D341Med (cell line): ENCODE data around the gene SUPT5H.

Experiments
- DNase-seq: peaks from one replicate; pipeline ENCODE4 v3.0.0; 2012; ENCODE audit warnings: low spot score

Gene SUPT5H

DNA sequence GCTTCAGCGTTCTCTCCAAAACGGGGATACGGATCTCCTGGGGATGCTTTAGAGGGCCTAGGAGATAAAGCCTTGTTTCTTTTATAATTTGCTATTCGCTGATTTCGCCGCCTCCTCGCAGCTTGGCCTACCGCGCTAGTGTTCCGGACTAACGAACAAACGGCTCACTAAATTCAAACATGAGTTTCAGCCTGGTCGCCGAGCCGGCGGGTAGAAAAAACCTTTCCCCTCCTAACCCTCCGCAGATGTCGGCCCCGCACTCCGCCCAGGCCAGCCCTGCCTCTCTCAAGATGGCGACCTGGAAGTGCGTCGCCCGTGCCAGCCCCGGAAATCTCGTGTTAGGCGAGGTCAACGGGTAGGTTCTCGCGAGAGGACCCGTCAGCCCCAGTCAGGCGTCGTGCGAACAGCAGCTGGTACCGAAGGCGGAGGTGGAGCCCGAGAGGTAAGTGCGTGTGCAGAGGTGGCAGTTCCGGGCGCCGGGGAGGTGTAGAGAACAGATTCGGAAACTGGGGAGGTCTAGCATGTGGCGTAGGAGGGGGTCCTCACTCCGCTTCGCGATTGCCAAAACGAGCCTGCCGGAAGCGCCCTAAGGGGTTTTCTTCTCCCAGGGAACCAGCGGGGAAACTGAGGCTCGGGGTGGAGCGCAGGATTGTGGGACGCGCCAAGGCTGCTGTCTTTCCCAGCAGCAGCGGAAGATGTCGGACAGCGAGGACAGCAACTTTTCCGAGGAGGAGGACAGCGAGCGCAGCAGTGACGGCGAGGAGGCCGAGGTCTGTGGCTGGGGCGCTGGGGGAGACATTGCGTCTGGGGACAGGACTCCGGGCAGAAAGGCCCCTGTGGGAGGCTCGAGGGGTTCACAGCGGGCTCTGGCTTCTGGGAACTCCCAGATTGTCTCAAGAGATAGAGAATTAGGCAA lies at the start of gene SUPT5H:
SUPT5H (plus strand) TSS at position 387 of the 916 bp plus-strand sequence; CDS start at position 696, 309 bp downstream.
- DNase-seq: peak; percentile 98

DNA sequence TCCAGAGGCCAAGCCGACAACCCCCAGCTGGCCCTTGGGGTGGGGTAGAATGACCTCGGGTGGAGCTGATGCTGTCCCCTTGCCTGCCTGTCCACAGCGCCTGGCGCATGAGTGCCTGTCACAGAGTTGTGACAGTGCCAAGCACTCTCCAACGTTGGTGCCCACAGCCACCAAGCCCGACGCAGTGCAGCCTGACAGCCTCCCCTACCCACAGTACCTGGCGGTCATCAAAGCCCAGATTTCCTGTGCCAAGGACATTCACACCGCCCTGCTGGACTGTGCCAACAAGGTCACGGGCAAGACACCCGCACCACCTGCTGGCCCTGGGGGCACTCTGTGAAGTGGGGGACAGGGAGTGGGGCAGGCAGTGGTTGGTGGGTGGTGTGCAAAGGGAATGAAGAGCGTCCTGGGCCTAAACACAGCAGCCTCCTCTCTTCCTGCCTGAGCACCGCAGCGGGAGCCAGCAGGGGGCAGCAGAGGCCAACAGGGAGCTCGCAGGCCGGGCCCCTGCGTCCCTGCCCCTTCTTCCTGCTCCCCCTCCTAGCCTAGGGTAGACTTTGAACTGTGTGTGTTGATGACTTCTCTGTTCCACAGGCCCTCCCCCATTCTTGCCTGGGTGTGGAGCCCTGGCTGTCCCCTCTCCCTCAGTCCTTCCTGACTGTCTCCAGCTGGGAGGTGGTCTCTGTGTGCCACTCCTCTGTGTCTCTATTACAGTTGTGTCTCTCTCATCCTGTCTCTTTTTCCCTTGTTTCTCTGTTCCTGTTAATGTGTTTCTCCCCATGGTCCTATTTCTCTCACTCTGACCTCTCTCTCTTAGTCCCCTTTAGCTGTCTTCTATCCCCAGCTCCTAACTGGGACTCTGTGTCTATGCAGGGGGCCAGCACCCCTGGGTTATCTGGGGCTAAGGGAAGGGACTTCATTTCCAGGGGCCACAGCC lies 47.8 kb upstream of the SUPT5H start:
- peak; percentile 92 for DNase-seq

DNA sequence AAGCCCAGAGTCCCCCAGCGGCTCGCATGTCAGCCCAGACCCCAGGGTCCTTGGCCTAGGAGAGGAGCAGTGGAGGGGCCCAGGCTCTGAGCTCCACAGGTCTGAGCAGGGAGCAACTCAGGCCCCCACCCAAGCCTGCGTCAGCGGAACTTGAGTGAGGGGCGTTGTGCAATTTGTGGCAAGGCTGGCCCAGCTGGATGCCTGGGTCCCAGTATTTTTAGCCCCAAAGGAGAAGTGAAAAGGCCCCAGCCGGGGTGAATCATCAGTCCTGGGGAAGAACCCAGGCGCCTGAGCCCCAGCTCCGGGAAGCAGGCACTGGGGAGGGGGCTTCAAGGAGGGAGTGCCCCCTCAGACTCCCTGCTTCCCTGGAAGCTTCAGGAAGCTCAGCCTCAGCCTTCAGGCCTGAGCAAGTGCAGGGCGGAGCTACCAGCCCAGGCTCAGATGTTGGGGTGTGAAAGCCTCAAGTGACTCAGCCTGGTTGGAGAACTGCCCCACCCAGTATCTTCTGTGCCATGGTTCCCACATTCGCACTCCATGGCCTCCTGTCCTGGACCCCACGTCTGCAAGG lies 47.0 kb upstream of the SUPT5H start:
- DNase-seq: no peak

DNA sequence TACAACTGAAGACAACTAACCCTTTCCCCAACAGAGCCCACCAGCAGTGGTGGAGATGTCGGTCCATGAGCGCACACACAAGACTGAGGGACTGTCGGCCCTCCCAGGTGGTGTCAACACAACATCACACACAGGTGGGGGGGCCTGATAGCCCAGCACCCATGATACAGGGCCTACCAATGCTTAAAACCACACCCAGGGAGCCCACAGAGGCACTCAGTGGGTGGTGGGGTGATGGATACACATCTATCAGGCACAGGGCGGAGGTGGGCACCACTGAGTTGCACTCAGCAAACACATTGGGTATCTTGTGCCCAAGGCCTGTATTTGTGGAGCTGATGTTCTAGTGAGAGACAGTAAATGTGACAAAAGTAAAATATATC lies 45.7 kb upstream of the SUPT5H start:
- no peak for DNase-seq

GRCh38 chr19:39400061-39400460 lies 45.3 kb upstream of the SUPT5H start:
- DNase-seq: no peak

DNA sequence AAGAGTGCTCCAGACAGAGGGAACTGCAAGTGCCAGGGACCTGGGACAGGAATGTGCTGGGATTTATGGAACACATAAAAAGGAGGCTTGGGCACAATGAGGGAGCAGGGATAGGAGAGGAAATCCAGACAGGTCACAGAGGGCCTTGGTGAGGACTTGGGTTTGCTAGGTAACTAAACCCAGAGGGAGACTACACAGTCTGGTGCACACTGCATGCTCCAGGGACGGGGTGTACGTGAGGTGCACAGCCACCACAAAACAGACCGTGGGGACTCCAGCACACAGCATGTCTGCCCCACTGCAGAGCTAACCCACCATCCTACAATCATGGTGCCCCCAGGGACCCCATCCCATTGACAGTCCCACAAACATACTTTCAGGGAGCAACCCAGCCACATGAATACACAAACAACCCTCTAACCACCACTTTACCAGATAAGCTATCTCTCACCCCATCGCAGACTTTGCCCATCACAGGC lies 44.3 kb upstream of the SUPT5H start:
- no peak for DNase-seq

GRCh38 chr19:39401549-39402345 lies 43.6 kb upstream of the SUPT5H start:
- DNase-seq: no peak

DNA sequence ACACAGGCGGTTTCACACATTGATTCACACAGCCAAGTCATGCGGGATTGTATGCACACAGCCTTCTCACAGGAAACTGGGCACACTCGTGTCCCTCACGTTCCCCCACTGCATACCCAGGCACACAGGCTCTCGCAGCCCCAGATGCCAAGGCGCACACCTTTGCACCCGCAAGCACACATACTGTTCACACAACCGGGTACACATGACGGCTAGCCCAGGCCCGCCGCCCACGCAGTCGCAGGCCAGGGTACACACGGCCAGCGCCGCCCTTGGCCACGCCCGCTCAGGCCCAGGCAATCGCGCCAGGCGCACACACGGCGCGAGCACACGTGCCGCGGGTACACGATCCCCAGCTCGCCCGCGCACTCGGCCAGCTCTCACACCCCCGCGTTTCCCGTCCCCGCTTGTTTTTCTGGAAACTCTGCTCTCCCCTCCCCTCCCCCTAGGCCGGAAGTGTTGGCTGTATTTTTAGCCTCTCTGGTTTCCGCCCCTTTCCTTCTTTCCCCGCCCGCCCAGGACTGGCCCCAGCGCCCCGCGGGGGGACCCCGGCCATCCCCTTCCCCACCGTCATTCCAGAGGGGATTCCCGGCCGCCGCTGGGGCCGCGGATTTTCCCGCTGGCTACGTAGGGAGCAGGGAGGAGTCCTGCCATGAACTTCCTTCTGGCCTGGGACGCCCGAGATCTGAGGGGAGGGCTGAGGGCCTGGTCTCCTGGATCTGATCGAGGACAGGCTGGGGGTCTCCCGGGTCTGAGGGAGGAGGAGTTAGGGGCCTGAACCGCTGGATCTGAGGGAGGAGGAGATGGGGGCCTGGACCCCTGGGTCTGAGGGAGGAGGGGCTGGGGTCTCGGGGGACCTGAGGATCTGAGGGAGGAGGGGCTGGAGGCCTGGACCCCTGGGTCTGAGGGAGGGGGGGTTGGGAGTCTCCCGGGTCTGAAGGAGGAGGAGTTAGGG lies 42.8 kb upstream of the SUPT5H start:
- peak; percentile 58 for DNase-seq

DNA sequence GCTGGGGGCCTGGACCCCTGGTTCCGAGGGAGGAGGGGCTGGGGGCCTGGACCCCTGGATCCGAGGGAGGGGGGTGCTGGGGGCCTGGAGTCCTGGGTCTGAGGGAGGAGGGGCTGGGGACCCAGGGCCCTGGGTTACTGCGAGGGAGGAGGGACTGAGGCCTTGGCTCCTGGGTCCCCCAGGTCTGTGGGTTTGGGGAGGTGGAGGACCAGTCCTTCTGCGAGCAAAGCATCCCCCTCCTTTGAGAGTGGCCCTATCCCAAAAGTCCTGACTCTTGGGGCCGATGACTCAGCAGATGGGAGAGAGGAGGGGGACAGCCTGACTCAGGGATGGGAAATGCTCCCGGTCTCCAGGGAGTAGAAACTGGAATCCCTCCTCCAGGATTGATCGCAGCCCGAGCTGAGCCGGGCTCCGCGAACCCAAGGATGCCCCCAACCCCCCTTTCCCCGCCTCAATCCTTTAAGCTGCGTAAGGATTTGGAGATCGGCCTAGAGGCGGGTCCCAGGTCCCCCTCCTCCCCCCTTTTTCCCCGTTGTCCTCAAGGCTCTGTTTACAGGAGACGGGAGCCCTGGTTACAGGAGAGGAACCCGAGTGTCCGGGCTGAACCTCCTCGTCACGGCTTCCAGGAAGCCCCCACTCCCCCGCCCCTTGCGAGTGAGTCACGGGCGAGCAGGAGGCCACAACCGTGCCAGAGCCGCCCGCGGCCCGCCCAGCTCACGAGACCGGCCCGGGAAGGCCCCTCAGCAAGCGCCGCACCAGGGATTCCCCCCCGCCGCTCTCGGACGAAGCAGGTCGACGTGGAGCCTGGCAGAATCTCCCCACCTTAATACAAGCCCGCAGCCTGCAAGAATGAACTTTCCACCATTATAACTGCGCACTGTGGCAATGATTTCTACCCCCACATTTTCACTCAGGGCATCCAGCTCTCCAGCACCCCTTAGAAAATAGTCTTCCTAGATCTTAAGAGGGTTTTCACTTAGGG lies 41.8 kb upstream of the SUPT5H start:
- peak; percentile 92 for DNase-seq

GRCh38 chr19:39405261-39405957 lies 40.0 kb upstream of the SUPT5H start:
- DNase-seq: no peak

DNA sequence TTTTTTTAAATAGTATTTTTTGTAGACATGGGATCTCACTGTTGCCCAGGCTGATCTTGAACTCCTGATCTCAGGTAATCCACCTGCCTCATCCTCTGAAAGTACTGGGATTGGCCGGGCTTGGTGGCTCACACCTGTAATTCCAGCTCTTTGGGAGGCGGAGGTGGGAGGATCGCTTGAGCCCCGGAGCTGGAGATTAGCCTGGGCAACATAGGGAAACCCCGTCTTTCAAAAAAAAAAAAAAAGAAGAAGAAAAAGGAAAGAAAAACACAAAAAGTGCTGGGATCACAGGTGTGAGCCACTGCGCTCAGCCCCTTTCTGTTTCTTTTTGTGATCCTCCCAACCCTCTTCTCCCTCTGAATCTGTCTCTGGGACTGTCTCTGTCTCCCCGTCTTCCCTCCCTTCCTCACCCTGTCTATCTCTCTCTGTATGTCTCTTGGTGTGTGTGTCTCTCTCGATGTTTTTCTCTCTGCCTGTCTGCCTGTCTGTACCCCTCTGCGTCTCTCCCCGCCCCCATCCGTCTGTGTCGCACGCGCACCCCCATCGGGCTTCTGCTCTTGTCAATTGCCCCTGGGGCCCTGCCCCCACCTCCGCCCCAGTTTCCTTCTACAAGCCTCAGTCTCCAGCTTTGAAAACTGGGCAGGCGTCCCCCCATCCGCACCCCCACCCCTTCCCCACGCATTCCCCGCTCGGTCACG lies 39.3 kb upstream of the SUPT5H start:
- no peak for DNase-seq

GRCh38 chr19:39406656-39407409 lies 38.5 kb upstream of the SUPT5H start, which contains the start of gene ZFP36:
ZFP36 (plus strand) TSS chr19:39406847; CDS start chr19:39406905, 58 bp downstream.
- DNase-seq: peak; percentile 70

DNA sequence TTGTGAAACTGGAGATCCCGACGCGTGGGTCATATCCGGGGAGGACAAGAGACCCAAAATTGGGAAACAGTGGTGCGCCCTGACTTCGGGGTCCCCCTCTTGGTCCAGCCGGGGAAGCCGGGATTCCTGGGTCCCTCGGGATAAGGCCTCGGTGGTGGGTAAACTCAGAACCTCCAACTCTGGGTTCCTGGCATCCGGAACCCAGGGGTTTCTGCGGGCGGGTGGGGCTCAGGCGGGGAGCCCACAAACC lies 38.0 kb upstream of the SUPT5H start:
- no peak for DNase-seq

DNA sequence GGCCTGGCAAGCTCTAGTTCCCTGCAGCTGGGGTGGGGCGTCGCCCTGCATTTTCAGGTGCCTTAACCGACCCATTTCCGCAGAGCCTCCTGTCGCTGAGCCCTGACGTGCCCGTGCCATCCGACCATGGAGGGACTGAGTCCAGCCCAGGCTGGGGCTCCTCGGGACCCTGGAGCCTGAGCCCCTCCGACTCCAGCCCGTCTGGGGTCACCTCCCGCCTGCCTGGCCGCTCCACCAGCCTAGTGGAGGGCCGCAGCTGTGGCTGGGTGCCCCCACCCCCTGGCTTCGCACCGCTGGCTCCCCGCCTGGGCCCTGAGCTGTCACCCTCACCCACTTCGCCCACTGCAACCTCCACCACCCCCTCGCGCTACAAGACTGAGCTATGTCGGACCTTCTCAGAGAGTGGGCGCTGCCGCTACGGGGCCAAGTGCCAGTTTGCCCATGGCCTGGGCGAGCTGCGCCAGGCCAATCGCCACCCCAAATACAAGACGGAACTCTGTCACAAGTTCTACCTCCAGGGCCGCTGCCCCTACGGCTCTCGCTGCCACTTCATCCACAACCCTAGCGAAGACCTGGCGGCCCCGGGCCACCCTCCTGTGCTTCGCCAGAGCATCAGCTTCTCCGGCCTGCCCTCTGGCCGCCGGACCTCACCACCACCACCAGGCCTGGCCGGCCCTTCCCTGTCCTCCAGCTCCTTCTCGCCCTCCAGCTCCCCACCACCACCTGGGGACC lies 37.6 kb upstream of the SUPT5H start:
- no peak for DNase-seq

DNA sequence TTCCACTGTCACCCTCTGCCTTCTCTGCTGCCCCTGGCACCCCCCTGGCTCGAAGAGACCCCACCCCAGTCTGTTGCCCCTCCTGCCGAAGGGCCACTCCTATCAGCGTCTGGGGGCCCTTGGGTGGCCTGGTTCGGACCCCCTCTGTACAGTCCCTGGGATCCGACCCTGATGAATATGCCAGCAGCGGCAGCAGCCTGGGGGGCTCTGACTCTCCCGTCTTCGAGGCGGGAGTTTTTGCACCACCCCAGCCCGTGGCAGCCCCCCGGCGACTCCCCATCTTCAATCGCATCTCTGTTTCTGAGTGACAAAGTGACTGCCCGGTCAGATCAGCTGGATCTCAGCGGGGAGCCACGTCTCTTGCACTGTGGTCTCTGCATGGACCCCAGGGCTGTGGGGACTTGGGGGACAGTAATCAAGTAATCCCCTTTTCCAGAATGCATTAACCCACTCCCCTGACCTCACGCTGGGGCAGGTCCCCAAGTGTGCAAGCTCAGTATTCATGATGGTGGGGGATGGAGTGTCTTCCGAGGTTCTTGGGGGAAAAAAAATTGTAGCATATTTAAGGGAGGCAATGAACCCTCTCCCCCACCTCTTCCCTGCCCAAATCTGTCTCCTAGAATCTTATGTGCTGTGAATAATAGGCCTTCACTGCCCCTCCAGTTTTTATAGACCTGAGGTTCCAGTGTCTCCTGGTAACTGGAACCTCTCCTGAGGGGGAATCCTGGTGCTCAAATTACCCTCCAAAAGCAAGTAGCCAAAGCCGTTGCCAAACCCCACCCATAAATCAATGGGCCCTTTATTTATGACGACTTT lies 36.8 kb upstream of the SUPT5H start:
- DNase-seq: no peak
